ENCODE data around the gene DPP6. TPM values are rescaled to one million over a fixed set of nuclear protein-coding genes. Genes with fewer than 3 reads are reported as not detected.

Gene DPP6
- total RNA-seq, 1 experiment from 2014 or later: not detected

DNA sequence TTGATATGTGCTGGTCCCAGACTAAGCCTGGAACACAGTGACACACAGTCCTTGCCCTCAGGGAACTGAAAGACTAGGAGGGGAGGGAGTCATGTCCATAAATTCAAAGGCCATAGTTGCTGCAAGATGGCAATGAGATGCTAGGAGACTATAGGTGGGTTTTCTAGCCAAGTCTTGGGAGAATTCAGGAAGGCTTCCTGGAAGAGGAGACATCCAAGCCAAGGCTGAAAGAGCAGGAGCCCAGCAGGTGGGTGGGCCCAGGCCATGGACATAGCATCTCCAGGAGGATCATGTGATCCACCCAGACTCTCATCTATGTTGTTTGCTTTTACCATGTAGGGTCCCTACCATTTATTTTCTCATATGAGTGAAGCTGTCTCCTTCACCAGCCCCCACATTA is 335.1 kb downstream of the DPP6 start:
- DNase-seq (ENCODE audit: low spot score): no peak
- Histone ChIP-seq H3K4me3 (ENCODE audit: low read depth, low read length, poor library complexity, severe bottlenecking) (no peak overlapping the region), H3K36me3 (ENCODE audit: insufficient read depth, low read length, poor library complexity, severe bottlenecking) (no peaks in the 10 kb centered on the region), H3K27me3 (replicated peaks; ENCODE audit: insufficient read depth, low read depth, low read length, poor library complexity) (no peaks in the 10 kb centered on the region), H3K4me1 (ENCODE audit: insufficient read depth, low read length, poor library complexity, severe bottlenecking) (no peaks in the 10 kb centered on the region), H3K27ac (ENCODE audit: low read depth, low read length, poor library complexity, severe bottlenecking) (no peak overlapping the region), H3K9me3 (ENCODE audit: low read depth, low read length, poor library complexity, severe bottlenecking) (no peaks in the 10 kb centered on the region)
- POLR2A ChIA-PET (ENCODE audit: low non-redundant PET): no interaction called here
- BruUV-seq (replicated peaks): no TSS peak
- intact Hi-C loops (cut with micrococcal nuclease; ENCODE audit: unreplicated experiment): no loop called here
- CTCF ChIA-PET: no interaction called here
- no peak for TF ChIP-seq EZH2 (IDR thresholded peaks at IDR 0.05; ENCODE audit: borderline replicate concordance, low read depth, low read length, poor library complexity, severe bottlenecking)

DNA sequence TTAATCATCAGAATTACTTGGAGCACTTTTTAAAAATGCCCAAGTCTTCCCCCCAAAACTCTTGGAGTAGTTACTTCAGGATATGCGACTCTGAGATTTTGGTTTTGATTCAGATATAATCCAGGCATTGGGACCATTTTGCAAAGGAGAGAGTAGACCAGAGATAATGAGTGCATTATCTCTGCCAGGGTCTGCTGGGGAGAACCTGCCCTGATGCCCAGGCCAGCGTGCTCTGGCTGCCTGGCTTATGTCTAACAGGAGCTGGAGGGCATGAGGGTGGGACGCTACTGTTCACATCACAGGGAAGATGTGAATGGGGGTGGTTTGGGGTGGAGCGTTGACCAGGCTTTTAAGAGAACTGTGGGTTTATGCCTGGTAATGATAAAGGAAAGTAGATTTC is 336.2 kb downstream of the DPP6 start:
- H3K4me3 ChIP-seq (ENCODE audit: low read depth, low read length, poor library complexity, severe bottlenecking): no peak overlapping the region
- DNase-seq (ENCODE audit: low spot score): no peak
- H3K27ac ChIP-seq (ENCODE audit: low read depth, low read length, poor library complexity, severe bottlenecking): no peak overlapping the region
- TF ChIP-seq, protein P1, sequence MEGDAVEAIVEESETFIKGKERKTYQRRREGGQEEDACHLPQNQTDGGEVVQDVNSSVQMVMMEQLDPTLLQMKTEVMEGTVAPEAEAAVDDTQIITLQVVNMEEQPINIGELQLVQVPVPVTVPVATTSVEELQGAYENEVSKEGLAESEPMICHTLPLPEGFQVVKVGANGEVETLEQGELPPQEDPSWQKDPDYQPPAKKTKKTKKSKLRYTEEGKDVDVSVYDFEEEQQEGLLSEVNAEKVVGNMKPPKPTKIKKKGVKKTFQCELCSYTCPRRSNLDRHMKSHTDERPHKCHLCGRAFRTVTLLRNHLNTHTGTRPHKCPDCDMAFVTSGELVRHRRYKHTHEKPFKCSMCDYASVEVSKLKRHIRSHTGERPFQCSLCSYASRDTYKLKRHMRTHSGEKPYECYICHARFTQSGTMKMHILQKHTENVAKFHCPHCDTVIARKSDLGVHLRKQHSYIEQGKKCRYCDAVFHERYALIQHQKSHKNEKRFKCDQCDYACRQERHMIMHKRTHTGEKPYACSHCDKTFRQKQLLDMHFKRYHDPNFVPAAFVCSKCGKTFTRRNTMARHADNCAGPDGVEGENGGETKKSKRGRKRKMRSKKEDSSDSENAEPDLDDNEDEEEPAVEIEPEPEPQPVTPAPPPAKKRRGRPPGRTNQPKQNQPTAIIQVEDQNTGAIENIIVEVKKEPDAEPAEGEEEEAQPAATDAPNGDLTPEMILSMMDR (conservative IDR thresholded peaks at IDR 0.05; ENCODE audit: low read depth, low read length): no peak
- TF ChIP-seq EZH2 (IDR thresholded peaks at IDR 0.05; ENCODE audit: borderline replicate concordance, low read depth, low read length, poor library complexity, severe bottlenecking): no peak
- H3K9me3 ChIP-seq (ENCODE audit: low read depth, low read length, poor library complexity, severe bottlenecking): no peaks in the 10 kb centered on the region
- CTCF ChIA-PET: no interaction called here
- H3K36me3 ChIP-seq (ENCODE audit: insufficient read depth, low read length, poor library complexity, severe bottlenecking): no peaks in the 10 kb centered on the region
- H3K4me1 ChIP-seq (ENCODE audit: insufficient read depth, low read length, poor library complexity, severe bottlenecking): no peaks in the 10 kb centered on the region
- no peaks in the 10 kb centered on the region for H3K27me3 ChIP-seq (replicated peaks; ENCODE audit: insufficient read depth, low read depth, low read length, poor library complexity)
- POLR2A ChIA-PET (ENCODE audit: low non-redundant PET): no interaction called here
- intact Hi-C loops (cut with micrococcal nuclease; ENCODE audit: unreplicated experiment): no loop called here
- no TSS peak for BruUV-seq (replicated peaks)

DNA sequence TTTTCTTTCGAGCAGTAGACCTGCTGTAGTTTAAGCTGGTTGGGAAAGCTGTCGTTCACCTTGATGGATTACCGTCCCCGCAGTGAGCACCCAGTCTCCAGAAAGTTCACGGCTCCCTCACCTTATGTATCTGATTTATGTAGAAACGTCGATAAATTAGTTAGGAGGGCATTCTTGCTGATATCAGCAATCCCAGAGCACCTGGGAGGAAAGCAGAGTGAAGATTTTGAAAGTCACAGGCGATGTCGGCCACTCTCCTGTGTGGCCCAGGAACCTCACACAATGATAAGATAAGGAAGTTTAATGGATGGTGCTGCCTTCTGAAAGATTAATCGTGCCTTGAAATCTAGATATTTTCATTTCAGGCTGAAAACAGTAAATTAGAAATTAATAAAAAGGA is 336.8 kb downstream of the DPP6 start:
- no TSS peak for BruUV-seq (replicated peaks)
- TF ChIP-seq, protein P1 (conservative IDR thresholded peaks at IDR 0.05; ENCODE audit: low read depth, low read length): no peak
- no peak for TF ChIP-seq EZH2 (IDR thresholded peaks at IDR 0.05; ENCODE audit: borderline replicate concordance, low read depth, low read length, poor library complexity, severe bottlenecking)

DNA sequence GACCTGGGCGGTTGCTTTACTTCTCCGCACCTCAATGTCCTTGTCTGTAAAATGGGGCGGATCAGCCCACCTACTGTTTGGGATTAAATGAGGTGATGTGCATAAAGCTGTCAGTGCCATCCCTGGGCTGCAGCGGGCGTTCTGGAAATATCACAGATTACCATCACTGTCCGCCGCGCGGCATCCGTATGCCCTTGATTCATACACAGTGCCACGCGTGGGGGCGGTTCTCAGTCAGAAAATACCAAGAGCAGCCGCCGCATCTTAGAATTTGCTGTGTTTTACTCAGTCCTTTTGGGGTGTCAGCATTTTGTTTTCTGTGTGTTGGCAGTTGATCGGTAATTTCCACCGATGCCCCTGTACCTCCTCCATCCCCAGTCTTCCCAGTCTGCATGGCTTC is 338.8 kb downstream of the DPP6 start:
- intact Hi-C loops (cut with micrococcal nuclease; ENCODE audit: unreplicated experiment): no loop called here
- no peaks in the 10 kb centered on the region for H3K27me3 ChIP-seq (replicated peaks; ENCODE audit: insufficient read depth, low read depth, low read length, poor library complexity)
- POLR2A ChIA-PET (ENCODE audit: low non-redundant PET): no interaction called here
- no peak overlapping the region for H3K27ac ChIP-seq (ENCODE audit: low read depth, low read length, poor library complexity, severe bottlenecking)
- H3K9me3 ChIP-seq (ENCODE audit: low read depth, low read length, poor library complexity, severe bottlenecking): peaks cover 5% of the 10 kb centered on the region
- CTCF ChIA-PET: no interaction called here
- BruUV-seq (replicated peaks): no TSS peak
- no peaks in the 10 kb centered on the region for H3K4me1 ChIP-seq (ENCODE audit: insufficient read depth, low read length, poor library complexity, severe bottlenecking)
- H3K36me3 ChIP-seq (ENCODE audit: insufficient read depth, low read length, poor library complexity, severe bottlenecking): no peaks in the 10 kb centered on the region
- H3K4me3 ChIP-seq (ENCODE audit: low read depth, low read length, poor library complexity, severe bottlenecking): no peak overlapping the region
- TF ChIP-seq, protein P1 (conservative IDR thresholded peaks at IDR 0.05; ENCODE audit: low read depth, low read length): no peak
- TF ChIP-seq EZH2 (IDR thresholded peaks at IDR 0.05; ENCODE audit: borderline replicate concordance, low read depth, low read length, poor library complexity, severe bottlenecking): no peak
- DNase-seq (ENCODE audit: low spot score): no peak

More for the DNA sequence above, 336.8 kb downstream of the DPP6 start:
- intact Hi-C loops (cut with micrococcal nuclease; ENCODE audit: unreplicated experiment): no loop called here
- Histone ChIP-seq H3K4me1 (ENCODE audit: insufficient read depth, low read length, poor library complexity, severe bottlenecking) (no peaks in the 10 kb centered on the region), H3K27ac (ENCODE audit: low read depth, low read length, poor library complexity, severe bottlenecking) (no peak overlapping the region), H3K4me3 (ENCODE audit: low read depth, low read length, poor library complexity, severe bottlenecking) (no peak overlapping the region), H3K36me3 (ENCODE audit: insufficient read depth, low read length, poor library complexity, severe bottlenecking) (no peaks in the 10 kb centered on the region), H3K27me3 (replicated peaks; ENCODE audit: insufficient read depth, low read depth, low read length, poor library complexity) (no peaks in the 10 kb centered on the region), H3K9me3 (ENCODE audit: low read depth, low read length, poor library complexity, severe bottlenecking) (no peaks in the 10 kb centered on the region)
- CTCF ChIA-PET: no interaction called here
- DNase-seq (ENCODE audit: low spot score): no peak
- POLR2A ChIA-PET (ENCODE audit: low non-redundant PET): no interaction called here

All from A673 (cell line).